ENCODE data around the gene PKHD1. TPM values are rescaled to one million over a fixed set of nuclear protein-coding genes. Genes with fewer than 3 reads are reported as not detected.
"Not testable (repeated sequence)": the region's sequence is repeated elsewhere in the genome, so short reads cannot be mapped to it uniquely, and the experiment has no call there.

Gene PKHD1
- total RNA-seq, 1 donor from 2014 or later = not detected

GRCh38 chr6:51986864-51987263, 100.5 kb downstream of the PKHD1 start:
- no peak overlapping the region for H3K27ac Mint-ChIP-seq (ENCODE audit: unreplicated experiment)
- H3K36me3 Mint-ChIP-seq (ENCODE audit: low read depth) = no peaks in the 10 kb centered on the region
- TF ChIP-seq CTCF (IDR thresholded peaks at IDR 0.05) = no peak
- H3K4me1 Mint-ChIP-seq (ENCODE audit: low read depth) = no peaks in the 10 kb centered on the region
- H3K27me3 Mint-ChIP-seq (ENCODE audit: low read depth) = peaks cover 8% of the 10 kb centered on the region
- no peak overlapping the region for H3K4me3 Mint-ChIP-seq (ENCODE audit: unreplicated experiment)
- no peaks in the 10 kb centered on the region for H3K9me3 Mint-ChIP-seq (ENCODE audit: low read depth)
- no peak for DNase-seq (ENCODE audit: low spot score)

DNA sequence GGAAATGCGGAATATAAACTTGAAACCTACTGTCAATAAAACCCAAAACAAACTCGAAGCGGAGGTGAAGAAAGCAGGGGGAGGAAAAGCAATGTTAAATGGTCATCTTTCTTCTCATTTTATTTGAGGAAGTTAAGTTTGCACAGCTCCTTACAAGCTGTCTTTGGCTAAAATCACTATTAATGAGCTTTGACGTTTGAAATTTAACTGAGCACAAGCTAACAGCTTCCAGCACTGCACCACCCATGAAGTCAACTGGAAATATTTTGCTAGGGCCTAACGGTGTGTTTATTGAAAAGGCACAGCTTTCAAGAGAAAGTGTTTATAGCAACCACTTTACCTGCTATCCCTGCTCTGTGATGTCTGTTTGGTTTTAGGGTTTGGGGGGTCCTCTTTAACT, 103.8 kb downstream of the PKHD1 start:
- no peaks in the 10 kb centered on the region for H3K4me1 Mint-ChIP-seq (ENCODE audit: low read depth)
- H3K36me3 Mint-ChIP-seq (ENCODE audit: low read depth) = no peaks in the 10 kb centered on the region
- H3K9me3 Mint-ChIP-seq (ENCODE audit: low read depth) = no peaks in the 10 kb centered on the region
- TF ChIP-seq CTCF (IDR thresholded peaks at IDR 0.05) = no peak
- no peak overlapping the region for H3K27ac Mint-ChIP-seq (ENCODE audit: unreplicated experiment)
- peaks cover 1% of the 10 kb centered on the region for H3K27me3 Mint-ChIP-seq (ENCODE audit: low read depth)
- H3K4me3 Mint-ChIP-seq (ENCODE audit: unreplicated experiment) = no peak overlapping the region
- no peak for DNase-seq (ENCODE audit: low spot score)

DNA sequence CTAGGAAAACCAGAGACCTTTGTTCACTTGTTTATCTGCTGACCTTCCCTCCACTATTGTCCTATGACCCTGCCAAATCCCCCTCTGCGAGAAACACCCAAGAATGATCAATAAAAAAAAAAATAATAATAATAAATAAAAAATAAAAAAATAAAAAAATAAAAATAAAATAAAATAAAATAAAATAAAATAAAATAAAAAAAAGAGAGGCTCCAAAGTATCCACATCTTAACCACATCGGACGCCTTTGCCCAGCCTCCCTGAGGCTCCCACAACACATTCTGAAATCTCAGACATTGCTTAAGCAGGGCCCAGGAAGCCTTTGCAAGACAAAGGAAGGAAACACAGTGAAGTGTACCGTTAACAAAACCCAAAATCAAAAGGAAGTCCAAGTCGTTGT, 104.7 kb downstream of the PKHD1 start:
- H3K4me1 Mint-ChIP-seq (ENCODE audit: low read depth); H3K27me3 Mint-ChIP-seq (ENCODE audit: low read depth); H3K36me3 Mint-ChIP-seq (ENCODE audit: low read depth); DNase-seq (ENCODE audit: low spot score); H3K9me3 Mint-ChIP-seq (ENCODE audit: low read depth); H3K4me3 Mint-ChIP-seq (ENCODE audit: unreplicated experiment); H3K27ac Mint-ChIP-seq (ENCODE audit: unreplicated experiment): not testable (repeated sequence)

DNA sequence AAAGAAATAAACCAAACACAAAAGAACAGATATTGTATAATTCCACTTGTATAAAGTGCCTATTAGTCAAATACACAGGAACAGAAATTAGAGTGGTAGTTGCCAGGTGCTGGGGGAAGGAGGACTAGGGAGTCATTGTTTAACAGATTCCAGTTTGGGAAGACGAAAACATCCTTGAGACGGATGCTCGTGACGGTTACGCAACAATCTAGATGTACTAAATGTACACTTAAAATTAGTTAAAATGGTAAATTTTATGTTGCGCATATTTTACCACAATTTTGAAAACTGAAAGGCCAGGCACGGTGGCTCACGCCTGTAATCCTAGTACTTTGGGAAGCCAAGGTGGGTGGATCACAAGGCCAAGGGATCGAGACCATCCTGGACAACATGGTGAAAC, 111.0 kb downstream of the PKHD1 start:
- TF ChIP-seq CTCF (IDR thresholded peaks at IDR 0.05) = no peak
- DNase-seq (ENCODE audit: low spot score) = no peak
- Mint-ChIP-seq H3K4me3 (ENCODE audit: unreplicated experiment) (no peak overlapping the region), H3K9me3 (ENCODE audit: low read depth) (no peaks in the 10 kb centered on the region), H3K36me3 (ENCODE audit: low read depth) (no peaks in the 10 kb centered on the region), H3K27ac (ENCODE audit: unreplicated experiment) (no peak overlapping the region), H3K27me3 (ENCODE audit: low read depth) (peaks cover 5% of the 10 kb centered on the region), H3K4me1 (ENCODE audit: low read depth) (no peaks in the 10 kb centered on the region)

- Mint-ChIP-seq H3K27ac (ENCODE audit: unreplicated experiment) (no peak overlapping the region), H3K27me3 (ENCODE audit: low read depth) (peaks cover 8% of the 10 kb centered on the region), H3K36me3 (ENCODE audit: low read depth) (no peaks in the 10 kb centered on the region), H3K4me3 (ENCODE audit: unreplicated experiment) (no peak overlapping the region), H3K4me1 (ENCODE audit: low read depth) (no peaks in the 10 kb centered on the region), H3K9me3 (ENCODE audit: low read depth) (peaks cover 11% of the 10 kb centered on the region)
- DNase-seq (ENCODE audit: low spot score) = no peak
- no peak for TF ChIP-seq CTCF (IDR thresholded peaks at IDR 0.05)
Measured at GRCh38 chr6:51972659-51973058, 114.8 kb downstream of the PKHD1 start.

GRCh38 chr6:51968265-51968664, 119.1 kb downstream of the PKHD1 start:
- Mint-ChIP-seq H3K36me3 (ENCODE audit: low read depth) (no peaks in the 10 kb centered on the region), H3K9me3 (ENCODE audit: low read depth) (peaks cover 11% of the 10 kb centered on the region), H3K4me1 (ENCODE audit: low read depth) (no peaks in the 10 kb centered on the region), H3K27me3 (ENCODE audit: low read depth) (peaks cover 31% of the 10 kb centered on the region), H3K27ac (ENCODE audit: unreplicated experiment) (no peak overlapping the region), H3K4me3 (ENCODE audit: unreplicated experiment) (no peak overlapping the region)
- no peak for TF ChIP-seq CTCF (IDR thresholded peaks at IDR 0.05)
- DNase-seq (ENCODE audit: low spot score) = no peak
